Tibial artery (tissue), 4 donors: ENCODE results near the gene SAAL1.

Source experiments
- DNase-seq, 2 donors: peaks; one replicate each; pipeline ENCODE4 v3.0.0-alpha.2; 2019
- H3K27ac ChIP-seq, 2 donors: fragments of 200-600 bp; sonication (generic) in 1 of 2; 1 replicate in 1 of 2; 2 replicates in 1 of 2; pipeline ENCODE4 v1.5.1; 2018 to 2019; ENCODE audit warnings: mild to moderate bottlenecking in 1 of 2
- H3K27me3 ChIP-seq, 2 donors: fragments of 200-600 bp; sonication (generic) in 1 of 2; one replicate each; pipeline versions ENCODE4 v1.5.1 to v1.6.0; 2016 to 2019
- H3K36me3 ChIP-seq, 3 donors: fragments of 200-600 bp; sonication (generic) in 2 of 3; one replicate each; pipeline ENCODE4 v1.5.1; 2016 to 2019; ENCODE audit warnings: mild to moderate bottlenecking in 2 of 3
- H3K4me1 ChIP-seq, 4 donors: fragments of 200-600 bp; sonication (generic) in 2 of 4; 1 replicate in 3 of 4; 2 replicates in 1 of 4; pipeline ENCODE4 v1.5.1; 2016 to 2019
- H3K4me3 ChIP-seq, 2 donors: fragments of 200-600 bp; sonication (generic) in 1 of 2; 1 replicate in 1 of 2; 2 replicates in 1 of 2; pipeline ENCODE4 v1.5.1; 2018 to 2019; ENCODE audit warnings: mild to moderate bottlenecking in 2 of 2
- H3K9me3 ChIP-seq, 3 donors: fragments of 200-600 bp; sonication (generic) in 1 of 3; one replicate each; pipeline ENCODE4 v1.5.1; 2016 to 2019
- intact Hi-C: fragments of 100-400 bp; cut with DNase I; formaldehyde crosslinking; loops from one replicate; pipeline ENCODE4 v1.15.0; 2023; ENCODE audit warnings: low total_unique reads
- TF ChIP-seq, protein P1 (sequence below), 2 experiments: fragments of 200-600 bp in 1 of 2; fragments of 450-650 bp in 1 of 2; IDR thresholded peaks; one replicate each; pipeline ENCODE4 v1.5.1; 2017 to 2019; ENCODE audit warnings: antibody characterized with exemption in 2 of 2, mild to moderate bottlenecking in 1 of 2, moderate library complexity in 1 of 2

SAAL1 gene

DNA sequence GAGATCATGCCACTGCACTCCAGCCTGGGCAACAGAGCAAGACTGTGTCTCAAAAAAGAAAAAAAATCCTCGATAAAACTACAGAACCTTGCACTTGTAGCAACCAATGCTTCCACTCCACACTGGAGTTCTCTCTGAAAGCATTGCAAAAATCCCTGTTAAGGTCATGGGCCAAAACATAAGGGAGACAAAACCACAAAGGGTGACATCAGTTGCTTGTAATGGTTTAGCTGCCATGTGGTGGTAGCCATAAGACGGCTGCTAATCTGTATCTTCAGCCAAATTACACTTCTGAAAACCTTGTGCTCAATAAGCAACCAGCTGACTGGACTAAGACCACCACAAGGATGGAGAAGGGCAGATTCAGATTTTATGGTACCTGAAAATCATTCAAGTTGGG is 39.3 kb downstream of the SAAL1 start:
- Histone ChIP-seq H3K27ac (no peak overlapping the region), H3K9me3 (no peaks in the 10 kb centered on the region), H3K36me3 (no peaks in the 10 kb centered on the region), H3K4me3 (no peak overlapping the region), H3K27me3 (no peaks in the 10 kb centered on the region), H3K4me1 (no peaks in the 10 kb centered on the region)
- no peak for DNase-seq
- intact Hi-C loops, result no loop called here
- TF ChIP-seq, protein P1, sequence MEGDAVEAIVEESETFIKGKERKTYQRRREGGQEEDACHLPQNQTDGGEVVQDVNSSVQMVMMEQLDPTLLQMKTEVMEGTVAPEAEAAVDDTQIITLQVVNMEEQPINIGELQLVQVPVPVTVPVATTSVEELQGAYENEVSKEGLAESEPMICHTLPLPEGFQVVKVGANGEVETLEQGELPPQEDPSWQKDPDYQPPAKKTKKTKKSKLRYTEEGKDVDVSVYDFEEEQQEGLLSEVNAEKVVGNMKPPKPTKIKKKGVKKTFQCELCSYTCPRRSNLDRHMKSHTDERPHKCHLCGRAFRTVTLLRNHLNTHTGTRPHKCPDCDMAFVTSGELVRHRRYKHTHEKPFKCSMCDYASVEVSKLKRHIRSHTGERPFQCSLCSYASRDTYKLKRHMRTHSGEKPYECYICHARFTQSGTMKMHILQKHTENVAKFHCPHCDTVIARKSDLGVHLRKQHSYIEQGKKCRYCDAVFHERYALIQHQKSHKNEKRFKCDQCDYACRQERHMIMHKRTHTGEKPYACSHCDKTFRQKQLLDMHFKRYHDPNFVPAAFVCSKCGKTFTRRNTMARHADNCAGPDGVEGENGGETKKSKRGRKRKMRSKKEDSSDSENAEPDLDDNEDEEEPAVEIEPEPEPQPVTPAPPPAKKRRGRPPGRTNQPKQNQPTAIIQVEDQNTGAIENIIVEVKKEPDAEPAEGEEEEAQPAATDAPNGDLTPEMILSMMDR (IDR thresholded peaks at IDR 0.05), result no peak

DNA sequence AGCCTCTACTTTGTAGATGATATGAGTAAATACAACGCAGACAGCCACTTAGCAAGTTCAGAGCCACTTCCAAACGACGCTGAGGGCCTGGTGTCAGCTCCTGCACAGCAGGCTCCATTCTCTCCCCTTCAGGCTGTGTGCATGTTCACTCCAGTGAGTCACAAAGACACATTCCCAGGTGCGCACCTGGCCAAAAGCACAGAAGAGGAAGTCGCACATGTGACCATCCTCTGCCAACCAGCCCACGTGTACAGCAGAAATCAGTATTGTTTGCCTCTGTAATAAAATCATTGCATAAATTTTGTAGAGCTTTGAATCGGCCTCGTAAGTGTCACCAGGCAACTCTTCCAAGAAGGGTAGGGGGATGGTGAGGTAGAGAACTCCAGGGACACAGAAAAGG is 40.3 kb downstream of the SAAL1 start:
- DNase-seq, result no peak
- Histone ChIP-seq H3K4me3 (no peak overlapping the region), H3K9me3 (no peaks in the 10 kb centered on the region), H3K36me3 (no peaks in the 10 kb centered on the region), H3K4me1 (no peaks in the 10 kb centered on the region), H3K27me3 (no peaks in the 10 kb centered on the region), H3K27ac (no peak overlapping the region)
- TF ChIP-seq, protein P1 (IDR thresholded peaks at IDR 0.05), result no peak
- intact Hi-C loops, result no loop called here

GRCh38 chr11:18064450-18065054 is 41.3 kb downstream of the SAAL1 start:
- Histone ChIP-seq H3K36me3 (no peaks in the 10 kb centered on the region), H3K27me3 (no peaks in the 10 kb centered on the region), H3K27ac (no peak overlapping the region), H3K4me3 (no peak overlapping the region), H3K4me1 (no peaks in the 10 kb centered on the region), H3K9me3 (no peaks in the 10 kb centered on the region)
- TF ChIP-seq, protein P1 (IDR thresholded peaks at IDR 0.05), result no peak
- intact Hi-C loops, result no loop called here
- DNase-seq, result no peak

DNA sequence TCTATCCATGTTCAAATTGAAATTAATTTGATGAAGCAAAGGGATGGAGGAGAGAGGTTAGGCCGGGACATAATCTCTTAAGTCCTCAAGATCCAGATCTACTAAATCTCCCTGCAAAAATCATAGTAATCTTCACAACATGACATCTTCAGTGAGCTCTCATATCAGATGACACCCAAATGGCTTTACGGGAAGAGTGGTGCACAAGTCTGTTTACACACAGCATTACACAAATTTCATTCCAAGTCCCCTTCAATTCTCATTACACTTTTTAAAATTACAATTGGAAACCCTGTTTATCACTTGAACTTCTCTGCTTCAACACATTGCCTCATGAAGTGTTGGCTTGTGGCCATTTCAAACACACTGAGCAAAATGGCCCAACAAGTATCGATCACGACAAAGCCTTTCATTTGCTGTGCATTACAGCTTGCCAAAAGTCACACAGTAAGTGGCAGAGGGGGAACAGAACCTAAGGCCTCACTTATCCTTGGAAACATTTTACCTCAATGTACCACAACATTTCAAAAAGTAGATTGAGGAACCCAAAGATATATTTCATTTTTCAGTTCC is 41.9 kb downstream of the SAAL1 start:
- H3K9me3 ChIP-seq, result no peaks in the 10 kb centered on the region
- intact Hi-C loops, result no loop called here
- no peaks in the 10 kb centered on the region for H3K36me3 ChIP-seq
- no peak overlapping the region for H3K4me3 ChIP-seq
- H3K27ac ChIP-seq, result no peak overlapping the region
- TF ChIP-seq, protein P1 (IDR thresholded peaks at IDR 0.05), result no peak
- H3K4me1 ChIP-seq, result no peaks in the 10 kb centered on the region
- DNase-seq, result no peak
- H3K27me3 ChIP-seq, result no peaks in the 10 kb centered on the region

- TF ChIP-seq, protein P1 (IDR thresholded peaks at IDR 0.05), result no peak
- intact Hi-C loops, result no loop called here
- Histone ChIP-seq H3K27me3 (no peaks in the 10 kb centered on the region), H3K9me3 (no peaks in the 10 kb centered on the region), H3K4me1 (no peaks in the 10 kb centered on the region), H3K4me3 (no peak overlapping the region), H3K27ac (no peak overlapping the region), H3K36me3 (no peaks in the 10 kb centered on the region)
- DNase-seq, result no peak
These were observed 42.8 kb downstream of the SAAL1 start for GRCh38 chr11:18063125-18063524.
